HG03558 (cell line): Measurements from ENCODE around the gene POLR3B.

Experiments
- ATAC-seq: cut with Tn5 transposase; IDR thresholded peaks from one replicate; pipeline ENCODE4 v1.9.1; 2021; ENCODE audit warnings: moderate number of reproducible peaks; ENCODE audit not compliant: unreplicated experiment; ENCODE audit errors: extremely low read depth

The POLR3B gene

GRCh38 chr12:106409878-106410277 is 52.3 kb downstream of the POLR3B start:
- no peak for ATAC-seq

- no peak for ATAC-seq
Measured at GRCh38 chr12:106412563-106412962, 55.0 kb downstream of the POLR3B start.

- ATAC-seq: no peak
Measured at GRCh38 chr12:106415134-106415533, 57.6 kb downstream of the POLR3B start.

GRCh38 chr12:106416273-106416672 is 58.7 kb downstream of the POLR3B start:
- ATAC-seq: no peak

- ATAC-seq: no peak
Measured at GRCh38 chr12:106417926-106418910, 60.7 kb downstream of the POLR3B start.

GRCh38 chr12:106418970-106419369 is 61.4 kb downstream of the POLR3B start:
- no peak for ATAC-seq

- ATAC-seq: no peak
Measured at GRCh38 chr12:106423291-106423690, 65.7 kb downstream of the POLR3B start.

- ATAC-seq: no peak
Measured at GRCh38 chr12:106425061-106425702, 67.6 kb downstream of the POLR3B start.

GRCh38 chr12:106427917-106428316 is 70.4 kb downstream of the POLR3B start:
- no peak for ATAC-seq

- ATAC-seq: no peak
Measured at GRCh38 chr12:106428384-106428783, 70.8 kb downstream of the POLR3B start.

- no peak for ATAC-seq
Measured at GRCh38 chr12:106429043-106429552, 71.5 kb downstream of the POLR3B start.

- ATAC-seq: no peak
Measured at GRCh38 chr12:106429636-106430035, 72.1 kb downstream of the POLR3B start.

- no peak for ATAC-seq
Measured at GRCh38 chr12:106431839-106432411, 74.4 kb downstream of the POLR3B start.

- no peak for ATAC-seq
Measured at GRCh38 chr12:106433055-106433454, 75.5 kb downstream of the POLR3B start.

- no peak for ATAC-seq
Measured at GRCh38 chr12:106434526-106434925, 77.0 kb downstream of the POLR3B start.

GRCh38 chr12:106436164-106436563 is 78.6 kb downstream of the POLR3B start:
- ATAC-seq: no peak

GRCh38 chr12:106442575-106442974 is 85.0 kb downstream of the POLR3B start:
- ATAC-seq: no peak

GRCh38 chr12:106445053-106445452 is 87.5 kb downstream of the POLR3B start:
- no peak for ATAC-seq

- no peak for ATAC-seq
Measured at GRCh38 chr12:106445959-106446358, 88.4 kb downstream of the POLR3B start.

GRCh38 chr12:106446419-106447092 is 89.0 kb downstream of the POLR3B start:
- no peak for ATAC-seq
